ENCODE measurements around the gene PLEKHG5.

- TF ChIP-seq POLR2A (IDR thresholded peaks at IDR 0.05), result no peak
- TF ChIP-seq CTCF (IDR thresholded peaks at IDR 0.05), result no peak
- TF ChIP-seq POLR2AphosphoS5 (IDR thresholded peaks at IDR 0.05), result no peak
Observed at GRCh38 chr1:6464915-6465314, 26.6 kb downstream of the PLEKHG5 start.

Data from transverse colon (tissue), 4 donors.